H9 (cell line): ENCODE data around the gene AMTN. TPM values are rescaled to one million over a fixed set of nuclear protein-coding genes. Genes with fewer than 3 reads are reported as not detected.

Experiments
- DNase-seq: peaks from one replicate; pipeline ENCODE4 v3.0.0-alpha.2; 2017
- H2AFZ ChIP-seq: one replicate; pipeline ENCODE4 v1.6.1; 2013; ENCODE audit warnings: mild to moderate bottlenecking, low read length, control low read depth, moderate library complexity
- H2AK5ac ChIP-seq: 2 replicates; pipeline ENCODE4 v1.6.1; 2013; ENCODE audit warnings: low read length, control low read depth, mixed read lengths; ENCODE audit not compliant: insufficient read length
- H2BK120ac ChIP-seq: one replicate; pipeline ENCODE4 v1.6.1; 2013; ENCODE audit warnings: low read depth, mild to moderate bottlenecking, low read length, control low read depth, inconsistent platforms; ENCODE audit not compliant: poor library complexity, severe bottlenecking
- H2BK12ac ChIP-seq: 2 replicates; pipeline ENCODE4 v1.6.1; 2013; ENCODE audit warnings: low read length, control low read depth, mixed read lengths, low read depth; ENCODE audit not compliant: insufficient read length
- H2BK15ac ChIP-seq: 2 replicates; pipeline ENCODE4 v1.6.1; 2013; ENCODE audit warnings: low read depth, low read length, control low read depth
- H2BK20ac ChIP-seq: one replicate; pipeline ENCODE4 v1.6.1; 2013; ENCODE audit warnings: low read depth, mild to moderate bottlenecking, low read length, control low read depth, inconsistent platforms; ENCODE audit not compliant: poor library complexity, severe bottlenecking
- H2BK5ac ChIP-seq: 2 replicates; pipeline ENCODE4 v1.6.1; 2013; ENCODE audit warnings: low read length, control low read depth, mixed read lengths; ENCODE audit not compliant: insufficient read length
- H3K14ac ChIP-seq: 2 replicates; pipeline ENCODE4 v1.6.1; 2013; ENCODE audit warnings: low read length, control low read depth; ENCODE audit not compliant: insufficient read depth
- H3K18ac ChIP-seq: 2 replicates; pipeline ENCODE4 v1.6.1; 2013; ENCODE audit warnings: low read depth, mild to moderate bottlenecking, mixed read lengths, low read length, control low read depth; ENCODE audit not compliant: insufficient read length
- H3K23ac ChIP-seq: 2 replicates; pipeline ENCODE4 v1.6.1; 2013; ENCODE audit warnings: low read length, control low read depth, mixed read lengths, low read depth; ENCODE audit not compliant: insufficient read length
- H3K23me2 ChIP-seq: 2 replicates; pipeline ENCODE4 v1.6.1; 2013; ENCODE audit warnings: low read depth, mild to moderate bottlenecking, mixed read lengths, low read length, control low read depth; ENCODE audit not compliant: insufficient read length, poor library complexity, severe bottlenecking
- H3K27ac ChIP-seq: 2 replicates; pipeline ENCODE4 v1.5.1; 2013; ENCODE audit warnings: low read length, control low read depth, mixed read lengths, low read depth; ENCODE audit not compliant: insufficient read length
- H3K27me3 ChIP-seq: 2 replicates; pipeline ENCODE4 v1.6.1; 2013; ENCODE audit warnings: low read length, control low read depth, inconsistent platforms; ENCODE audit not compliant: insufficient read depth
- H3K4ac ChIP-seq: 2 replicates; pipeline ENCODE4 v1.6.1; 2013; ENCODE audit warnings: low read depth, mild to moderate bottlenecking, control low read depth, inconsistent platforms, low read length, moderate library complexity
- H3K4me1 ChIP-seq: 2 replicates; pipeline ENCODE4 v1.6.1; 2013; ENCODE audit warnings: low read length, control low read depth, inconsistent platforms; ENCODE audit not compliant: insufficient read depth
- H3K4me2 ChIP-seq: 2 replicates; pipeline ENCODE4 v1.6.1; 2013; ENCODE audit warnings: low read length, control low read depth, mixed read lengths; ENCODE audit not compliant: insufficient read length, insufficient read depth
- H3K56ac ChIP-seq: 2 replicates; pipeline ENCODE4 v1.6.1; 2013; ENCODE audit warnings: low read depth, mild to moderate bottlenecking, mixed read lengths, low read length, control low read depth; ENCODE audit not compliant: insufficient read length
- H3K79me1 ChIP-seq: 2 replicates; pipeline ENCODE4 v1.6.1; 2013; ENCODE audit warnings: low read depth, mild to moderate bottlenecking, moderate library complexity, low read length, control low read depth, inconsistent platforms; ENCODE audit not compliant: insufficient read depth, poor library complexity, severe bottlenecking
- H3K79me2 ChIP-seq: 2 replicates; pipeline ENCODE4 v1.6.1; 2013; ENCODE audit warnings: low read length, control low read depth, inconsistent platforms; ENCODE audit not compliant: insufficient read depth
- H3K9ac ChIP-seq: 2 replicates; pipeline ENCODE4 v1.6.1; 2013; ENCODE audit warnings: low read length, control low read depth, mixed read lengths; ENCODE audit not compliant: insufficient read length; ENCODE audit errors: extremely low read depth
- H3K9me3 ChIP-seq: one replicate; pipeline ENCODE4 v1.6.1; 2013; ENCODE audit warnings: low read depth, low read length, inconsistent platforms; ENCODE audit not compliant: control insufficient read depth
- H3T11ph ChIP-seq: one replicate; pipeline ENCODE4 v1.6.1; 2013; ENCODE audit warnings: mild to moderate bottlenecking, low read length, control low read depth, inconsistent platforms
- H4K20me1 ChIP-seq: one replicate; pipeline ENCODE4 v1.6.1; 2013; ENCODE audit not compliant: control insufficient read depth, insufficient read length, insufficient read depth
- H4K5ac ChIP-seq: 2 replicates; pipeline ENCODE4 v1.6.1; 2013; ENCODE audit warnings: low read depth, mild to moderate bottlenecking, mixed read lengths, low read length, control low read depth; ENCODE audit not compliant: insufficient read length
- H4K8ac ChIP-seq: replicated peaks from 2 replicates; pipeline ENCODE4 v1.6.1; 2013; ENCODE audit warnings: low read length, control low read depth, mixed read lengths, low read depth; ENCODE audit not compliant: insufficient read length
- H4K91ac ChIP-seq: 2 replicates; pipeline ENCODE4 v1.6.1; 2013; ENCODE audit warnings: low read depth, mild to moderate bottlenecking, moderate library complexity, mixed read lengths, low read length, control low read depth; ENCODE audit not compliant: insufficient read length
- H3K27ac Mint-ChIP-seq, 3 experiments: 2 replicates in 2 of 3; 3 replicates in 1 of 3; pipeline ENCODE4 v1.8.0; 2020 to 2021; ENCODE audit warnings: mixed read lengths in 3 of 3, mild to moderate bottlenecking in 1 of 3, moderate library complexity in 1 of 3
- H3K27me3 Mint-ChIP-seq: 2 replicates; pipeline ENCODE4 v1.8.0; 2021; ENCODE audit warnings: low read depth, mild to moderate bottlenecking, moderate library complexity, mixed read lengths
- H3K36me3 Mint-ChIP-seq, 3 experiments: 2 replicates in 2 of 3; 3 replicates in 1 of 3; pipeline ENCODE4 v1.8.0; 2020 to 2021; ENCODE audit warnings: low read depth in 3 of 3, mixed read lengths in 3 of 3; ENCODE audit not compliant: insufficient read depth in 1 of 3
- H3K4me1 Mint-ChIP-seq, 2 experiments: 2 replicates each; pipeline ENCODE4 v1.8.0; 2020; ENCODE audit warnings: mixed read lengths in 2 of 2
- H3K4me3 Mint-ChIP-seq, 2 experiments: 2 replicates in 1 of 2; 3 replicates in 1 of 2; pipeline ENCODE4 v1.8.0; 2020 to 2021; ENCODE audit warnings: mild to moderate bottlenecking in 2 of 2, mixed read lengths in 2 of 2, moderate library complexity in 1 of 2
- H3K9me3 Mint-ChIP-seq, 2 experiments: 2 replicates in 1 of 2; 3 replicates in 1 of 2; pipeline ENCODE4 v1.8.0; 2020; ENCODE audit warnings: mild to moderate bottlenecking in 2 of 2, mixed read lengths in 2 of 2, moderate library complexity in 1 of 2
- CTCF ChIP-seq: fragments of 200-600 bp; sonication (generic); conservative IDR thresholded peaks from 3 replicates; pipeline ENCODE4 v1.8.0; 2021; ENCODE audit warnings: antibody characterized with exemption, mild to moderate bottlenecking
- WGBS: extraction: QIAGEN DNeasy Blood & Tissue Kit; methylation state at CpG from one replicate; pipeline ENCODE4 v1.1.7; 2013; ENCODE audit warnings: missing lambda C conversion rate, low lambda C conversion rate, mixed read lengths; ENCODE audit not compliant: insufficient read length; ENCODE audit errors: extremely low coverage; 5-methylcytosine and 5-hydroxymethylcytosine counted together
- total RNA-seq: library from RNA; stranded (reverse); gene quantifications from 2 replicates; pipeline ENCODE4 v1.2.1, GENCODE V29; 2021

Gene AMTN
- total RNA-seq, 1 experiment from 2014 or later: not detected

GRCh38 chr4:70511365-70511764 is 7.0 kb upstream of the AMTN start:
- H2BK120ac ChIP-seq: no peak overlapping the region
- no peak overlapping the region for H3K4me3 Mint-ChIP-seq
- no peak overlapping the region for H4K91ac ChIP-seq
- no CpG with 5 or more reads among the region's 3 CpGs for WGBS
- no peak overlapping the region for H3K23ac ChIP-seq
- H3K27me3 Mint-ChIP-seq: no peaks in the 10 kb centered on the region; the same call in none of the 2 replicates
- no peaks in the 10 kb centered on the region for H3K4me1 Mint-ChIP-seq
- H3K9me3 Mint-ChIP-seq: no peaks in the 10 kb centered on the region
- no peak overlapping the region for H2BK20ac ChIP-seq
- no peak overlapping the region for H3K27ac ChIP-seq
- no peaks in the 10 kb centered on the region for H3K4me1 ChIP-seq
- H3K4me2 ChIP-seq: no peak overlapping the region
- H2BK15ac ChIP-seq: no peak overlapping the region
- no peak overlapping the region for H3K9ac ChIP-seq
- no peak overlapping the region for H2BK12ac ChIP-seq
- H3K56ac ChIP-seq: no peak overlapping the region
- H2AK5ac ChIP-seq: no peak overlapping the region
- TF ChIP-seq CTCF: no peak
- H3K23me2 ChIP-seq: no peaks in the 10 kb centered on the region
- H3K9me3 ChIP-seq: no peaks in the 10 kb centered on the region
- no peak overlapping the region for H4K8ac ChIP-seq
- DNase-seq: no peak
- H3K79me2 ChIP-seq: no peaks in the 10 kb centered on the region
- H3K18ac ChIP-seq: no peak overlapping the region
- no peaks in the 10 kb centered on the region for H3K27me3 ChIP-seq
- no peak overlapping the region for H3K4ac ChIP-seq
- no peaks in the 10 kb centered on the region for H3K36me3 Mint-ChIP-seq
- H3T11ph ChIP-seq: no peak overlapping the region
- H2BK5ac ChIP-seq: no peak overlapping the region
- no peaks in the 10 kb centered on the region for H4K20me1 ChIP-seq
- H2AFZ ChIP-seq: no peak overlapping the region
- no peak overlapping the region for H3K27ac Mint-ChIP-seq
- no peak overlapping the region for H4K5ac ChIP-seq
- H3K14ac ChIP-seq: no peak overlapping the region
- no peaks in the 10 kb centered on the region for H3K79me1 ChIP-seq
